ENCODE results near the gene CDK5R2. TPM values are rescaled to one million over a fixed set of nuclear protein-coding genes. Genes with fewer than 3 reads are reported as not detected.
A peak's percentile ranks its signal among the peaks of the same experiment; 100 is the strongest.

Gene CDK5R2
- total RNA-seq (2014; rRNA removed) (0.11 and 0.35 TPM in 2 replicates), Bru-seq, nascent RNA (not detected), BruChase-seq, experiment 1, labeled RNA remaining after a 6-hour chase (percentile 21 among the genes with signal in this experiment), BruChase-seq, experiment 2, labeled RNA remaining after a 2-hour chase (percentile 14 among the genes with signal in this experiment)
- long read RNA-seq = 0 reads

DNA sequence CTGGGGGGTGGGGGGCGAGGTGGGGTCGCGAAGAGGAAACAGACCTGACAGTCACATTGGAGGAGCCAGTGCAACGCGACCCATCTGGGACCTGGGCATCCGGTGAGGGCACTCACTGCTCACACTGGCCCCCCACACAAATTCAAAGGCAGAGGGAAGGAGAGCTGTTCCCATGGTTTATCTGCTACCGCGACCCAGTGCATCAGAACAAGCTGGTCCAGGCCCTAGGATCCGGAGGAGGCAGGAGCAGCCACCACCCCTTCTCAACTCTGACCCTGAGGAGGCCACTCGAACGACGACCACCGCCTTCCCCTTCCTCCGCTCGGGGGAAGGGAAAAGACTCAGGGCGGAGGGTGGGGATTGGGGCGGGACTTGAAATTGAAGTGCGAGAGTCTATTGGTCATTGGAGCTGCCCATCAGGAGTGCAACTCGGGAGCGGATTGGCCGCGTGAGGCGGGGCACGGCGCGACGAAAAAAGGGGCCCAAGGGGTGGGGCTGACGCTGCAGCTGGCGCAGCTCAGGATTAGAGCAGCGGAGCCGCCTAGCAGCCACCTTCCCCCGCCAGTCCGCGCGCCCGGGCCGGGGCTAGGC, at the start of gene CDK5R2:
Gene CDK5R2, plus strand, starts transcription at position 526 of the 591 bp plus-strand sequence. CDS start 155 bp downstream, outside the sequence.
- POLR2A ChIA-PET (ENCODE audit: unreplicated experiment) = no interaction called here
- no peaks in the 10 kb centered on the region for H3K79me2 ChIP-seq (ENCODE audit: low read length)
- DNase-seq (peak; percentile 92), ATAC-seq (peak; percentile 93)
- intact Hi-C loops (cut with micrococcal nuclease) = no loop called here
- H3K36me3 ChIP-seq (ENCODE audit: low read depth, low read length) = no peaks in the 10 kb centered on the region
- peak within 1 kb of the TSS; percentile 92 for H3K4me2 ChIP-seq (ENCODE audit: low read length)
- H3K27ac ChIP-seq (ENCODE audit: low read length) = no peak within 1 kb of the TSS
- H3K4me1 ChIP-seq (ENCODE audit: insufficient read depth, low read length) = peaks cover 29% of the 10 kb centered on the region
- H3F3A ChIP-seq (ENCODE audit: low read length, unreplicated experiment) = no peaks in the 10 kb centered on the region
- CTCF ChIA-PET = interaction anchor here (0.7 kb wide), 1 partner anchor 56 kb away, joined by 3 read pairs; no protein-coding TSS in a partner anchor
- H3K27me3 ChIP-seq (ENCODE audit: low read length) = peaks cover 19% of the 10 kb centered on the region
- H4K20me1 ChIP-seq (ENCODE audit: low read length) = no peaks in the 10 kb centered on the region
- no peaks in the 10 kb centered on the region for H3K9me2 ChIP-seq (replicated peaks; ENCODE audit: low read length)
- H3K9me3 ChIP-seq (ENCODE audit: low read length) = no peaks in the 10 kb centered on the region
- peak within 1 kb of the TSS; percentile 83 for H2AFZ ChIP-seq (ENCODE audit: low read length)
- TF ChIP-seq EZH2phosphoT487 (IDR thresholded peaks at IDR 0.05; ENCODE audit: borderline replicate concordance, low read length) = no peak
- no peak for TF ChIP-seq EZH2 (IDR thresholded peaks at IDR 0.05; ENCODE audit: low read length, unreplicated experiment)
- TF ChIP-seq, protein P1, sequence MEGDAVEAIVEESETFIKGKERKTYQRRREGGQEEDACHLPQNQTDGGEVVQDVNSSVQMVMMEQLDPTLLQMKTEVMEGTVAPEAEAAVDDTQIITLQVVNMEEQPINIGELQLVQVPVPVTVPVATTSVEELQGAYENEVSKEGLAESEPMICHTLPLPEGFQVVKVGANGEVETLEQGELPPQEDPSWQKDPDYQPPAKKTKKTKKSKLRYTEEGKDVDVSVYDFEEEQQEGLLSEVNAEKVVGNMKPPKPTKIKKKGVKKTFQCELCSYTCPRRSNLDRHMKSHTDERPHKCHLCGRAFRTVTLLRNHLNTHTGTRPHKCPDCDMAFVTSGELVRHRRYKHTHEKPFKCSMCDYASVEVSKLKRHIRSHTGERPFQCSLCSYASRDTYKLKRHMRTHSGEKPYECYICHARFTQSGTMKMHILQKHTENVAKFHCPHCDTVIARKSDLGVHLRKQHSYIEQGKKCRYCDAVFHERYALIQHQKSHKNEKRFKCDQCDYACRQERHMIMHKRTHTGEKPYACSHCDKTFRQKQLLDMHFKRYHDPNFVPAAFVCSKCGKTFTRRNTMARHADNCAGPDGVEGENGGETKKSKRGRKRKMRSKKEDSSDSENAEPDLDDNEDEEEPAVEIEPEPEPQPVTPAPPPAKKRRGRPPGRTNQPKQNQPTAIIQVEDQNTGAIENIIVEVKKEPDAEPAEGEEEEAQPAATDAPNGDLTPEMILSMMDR (conservative IDR thresholded peaks at IDR 0.05; ENCODE audit: low read depth, low read length) = no peak
- H3K4me3 ChIP-seq (ENCODE audit: low read length) = peak within 1 kb of the TSS; percentile 65
- no TSS peak for BruUV-seq (replicated peaks)
- H3K9ac ChIP-seq (ENCODE audit: low read length) = no peak within 1 kb of the TSS

DNA sequence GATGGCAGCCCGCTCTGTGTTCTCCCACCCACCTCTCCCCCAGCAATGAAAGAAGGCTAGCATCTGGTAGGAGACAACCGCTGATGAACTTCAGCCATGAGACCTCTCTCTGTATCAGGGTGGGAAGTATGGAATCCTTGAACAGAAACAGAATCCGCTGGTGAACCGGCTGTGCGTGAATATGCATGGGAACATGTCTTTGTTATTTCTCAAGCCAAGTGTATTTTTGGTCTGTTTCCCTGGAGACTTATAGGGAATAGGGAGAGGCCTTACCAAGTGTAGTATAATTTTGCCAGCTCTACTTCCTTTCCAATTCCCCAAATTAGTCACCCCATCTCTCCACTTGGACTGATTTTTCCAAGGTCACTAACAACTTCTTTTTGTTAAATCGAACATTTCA, 48.7 kb upstream of the CDK5R2 start:
- ChIA-PET CTCF (no interaction called here), POLR2A (ENCODE audit: unreplicated experiment) (no interaction called here)
- no peaks in the 10 kb centered on the region for H4K20me1 ChIP-seq (ENCODE audit: low read length)
- no peak overlapping the region for H2AFZ ChIP-seq (ENCODE audit: low read length)
- H3K4me2 ChIP-seq (ENCODE audit: low read length) = no peak overlapping the region
- H3K79me2 ChIP-seq (ENCODE audit: low read length) = no peaks in the 10 kb centered on the region
- BruUV-seq (replicated peaks) = no TSS peak
- intact Hi-C loops (cut with micrococcal nuclease) = no loop called here
- H3F3A ChIP-seq (ENCODE audit: low read length, unreplicated experiment) = no peaks in the 10 kb centered on the region
- no peaks in the 10 kb centered on the region for H3K27me3 ChIP-seq (ENCODE audit: low read length)
- ATAC-seq (no peak), DNase-seq (no peak)
- H3K9ac ChIP-seq (ENCODE audit: low read length) = no peak overlapping the region
- no peak for TF ChIP-seq EZH2 (IDR thresholded peaks at IDR 0.05; ENCODE audit: low read length, unreplicated experiment)
- no peak for TF ChIP-seq EZH2phosphoT487 (IDR thresholded peaks at IDR 0.05; ENCODE audit: borderline replicate concordance, low read length)
- TF ChIP-seq, protein P1 (conservative IDR thresholded peaks at IDR 0.05; ENCODE audit: low read depth, low read length) = no peak
- no peak overlapping the region for H3K4me3 ChIP-seq (ENCODE audit: low read length)
- H3K27ac ChIP-seq (ENCODE audit: low read length) = no peak overlapping the region
- H3K9me3 ChIP-seq (ENCODE audit: low read length) = no peaks in the 10 kb centered on the region
- H3K4me1 ChIP-seq (ENCODE audit: insufficient read depth, low read length) = no peaks in the 10 kb centered on the region
- no peaks in the 10 kb centered on the region for H3K36me3 ChIP-seq (ENCODE audit: low read depth, low read length)
- H3K9me2 ChIP-seq (replicated peaks; ENCODE audit: low read length) = no peaks in the 10 kb centered on the region

DNA sequence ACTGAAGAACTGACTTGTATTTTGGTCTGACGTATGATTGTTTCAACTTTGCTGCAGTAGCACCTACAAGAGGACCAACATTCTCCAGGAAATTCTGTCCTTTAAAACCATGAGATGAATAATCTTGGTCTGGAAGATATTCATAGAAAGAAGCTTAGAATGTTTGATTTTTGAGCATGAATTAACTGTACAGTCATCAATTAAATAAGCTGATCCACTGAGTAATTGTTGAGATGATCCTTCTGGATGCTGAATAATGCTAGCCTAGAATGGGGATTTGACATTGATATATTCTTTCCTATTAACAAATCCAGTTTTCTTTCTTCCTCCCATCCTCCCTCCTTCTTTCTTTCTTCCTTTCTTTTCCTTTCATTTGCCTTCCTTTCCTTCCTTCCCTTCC, 39.0 kb upstream of the CDK5R2 start:
- ATAC-seq = no peak
- CTCF ChIA-PET = no interaction called here
- H3K36me3 ChIP-seq (ENCODE audit: low read depth, low read length) = no peaks in the 10 kb centered on the region
- DNase-seq = no peak
- H3K27me3 ChIP-seq (ENCODE audit: low read length) = peaks cover 14% of the 10 kb centered on the region
- H3F3A ChIP-seq (ENCODE audit: low read length, unreplicated experiment) = no peaks in the 10 kb centered on the region
- no peak overlapping the region for H3K4me2 ChIP-seq (ENCODE audit: low read length)
- H3K27ac ChIP-seq (ENCODE audit: low read length) = no peak overlapping the region
- no peaks in the 10 kb centered on the region for H3K4me1 ChIP-seq (ENCODE audit: insufficient read depth, low read length)
- H3K9ac ChIP-seq (ENCODE audit: low read length) = no peak overlapping the region
- intact Hi-C loops (cut with micrococcal nuclease) = no loop called here
- H2AFZ ChIP-seq (ENCODE audit: low read length) = no peak overlapping the region
- no peaks in the 10 kb centered on the region for H3K9me3 ChIP-seq (ENCODE audit: low read length)
- H4K20me1 ChIP-seq (ENCODE audit: low read length) = no peaks in the 10 kb centered on the region
- no peaks in the 10 kb centered on the region for H3K79me2 ChIP-seq (ENCODE audit: low read length)
- POLR2A ChIA-PET (ENCODE audit: unreplicated experiment) = no interaction called here
- no peaks in the 10 kb centered on the region for H3K9me2 ChIP-seq (replicated peaks; ENCODE audit: low read length)
- no peak overlapping the region for H3K4me3 ChIP-seq (ENCODE audit: low read length)
- TF ChIP-seq, protein P1 (conservative IDR thresholded peaks at IDR 0.05; ENCODE audit: low read depth, low read length) = no peak
- no peak for TF ChIP-seq EZH2 (IDR thresholded peaks at IDR 0.05; ENCODE audit: low read length, unreplicated experiment)
- TF ChIP-seq EZH2phosphoT487 (IDR thresholded peaks at IDR 0.05; ENCODE audit: borderline replicate concordance, low read length) = no peak
- BruUV-seq (replicated peaks) = no TSS peak
